Epithelial cell of esophagus (primary cell): ENCODE measurements around the gene EYA4.

Experiments used
- DNase-seq: peaks from one replicate; pipeline ENCODE4 v3.0.0; 2010; ENCODE audit warnings: low read depth
- H3K4me3 ChIP-seq: 2 replicates; pipeline ENCODE4 v1.5.1; 2011; ENCODE audit warnings: mild to moderate bottlenecking, low read length, control low read depth
- CTCF ChIP-seq: IDR thresholded peaks from 2 replicates; pipeline ENCODE4 v1.5.1; 2011; ENCODE audit warnings: low read depth, mild to moderate bottlenecking, low read length, control low read depth, inconsistent platforms; ENCODE audit not compliant: insufficient read depth; ENCODE audit errors: missing control alignments

EYA4 gene

GRCh38 chr6:133265066-133265465 is 23.9 kb downstream of the EYA4 start:
- no peak overlapping the region for H3K4me3 ChIP-seq
- DNase-seq: no peak
- no peak for TF ChIP-seq CTCF

GRCh38 chr6:133266186-133266585 is 25.0 kb downstream of the EYA4 start:
- no peak for DNase-seq
- no peak for TF ChIP-seq CTCF

GRCh38 chr6:133268621-133269020 is 27.5 kb downstream of the EYA4 start:
- DNase-seq: no peak
- H3K4me3 ChIP-seq: no peak overlapping the region
- no peak for TF ChIP-seq CTCF

More at GRCh38 chr6:133266186-133266585, 25.0 kb downstream of the EYA4 start:
- H3K4me3 ChIP-seq: no peak overlapping the region

- TF ChIP-seq CTCF: no peak
- DNase-seq: no peak
Observed at GRCh38 chr6:133274813-133275212, 33.7 kb downstream of the EYA4 start.

GRCh38 chr6:133275213-133275612 is 34.1 kb downstream of the EYA4 start:
- no peak for TF ChIP-seq CTCF

More at GRCh38 chr6:133274813-133275212, 33.7 kb downstream of the EYA4 start:
- no peak overlapping the region for H3K4me3 ChIP-seq

GRCh38 chr6:133277228-133277899 is 36.2 kb downstream of the EYA4 start:
- TF ChIP-seq CTCF: no peak
- H3K4me3 ChIP-seq: no peak overlapping the region
- peak; percentile 41 for DNase-seq

More at GRCh38 chr6:133275213-133275612, 34.1 kb downstream of the EYA4 start:
- no peak overlapping the region for H3K4me3 ChIP-seq
- no peak for DNase-seq
